Dedifferentiated amniotic fluid mesenchymal stem cell (primary cell): ENCODE results near the gene STK32A.

ENCODE experiments used
- DNase-seq: peaks from one replicate; pipeline ENCODE4 v3.0.0-alpha.2; 2016; ENCODE audit errors: extremely low spot score

STK32A gene

GRCh38 chr5:147418613-147419012, 183.8 kb downstream of the STK32A start:
- no peak for DNase-seq

- DNase-seq, result no peak
These were observed 192.0 kb downstream of the STK32A start for GRCh38 chr5:147426640-147427327.

- peak; percentile 19 for DNase-seq
These were observed 192.9 kb downstream of the STK32A start for GRCh38 chr5:147427521-147428401.

GRCh38 chr5:147430628-147431027, 195.8 kb downstream of the STK32A start:
- DNase-seq, result no peak

GRCh38 chr5:147431586-147431985, 196.8 kb downstream of the STK32A start:
- no peak for DNase-seq

GRCh38 chr5:147432323-147432722, 197.5 kb downstream of the STK32A start:
- DNase-seq, result no peak

- no peak for DNase-seq
These were observed 199.2 kb downstream of the STK32A start for GRCh38 chr5:147434049-147434448.

GRCh38 chr5:147436596-147436995, 201.8 kb downstream of the STK32A start:
- DNase-seq, result no peak

- DNase-seq, result no peak
These were observed 202.4 kb downstream of the STK32A start for GRCh38 chr5:147437161-147437596.
